ENCODE measurements around the gene SIGLEC11.

DNA sequence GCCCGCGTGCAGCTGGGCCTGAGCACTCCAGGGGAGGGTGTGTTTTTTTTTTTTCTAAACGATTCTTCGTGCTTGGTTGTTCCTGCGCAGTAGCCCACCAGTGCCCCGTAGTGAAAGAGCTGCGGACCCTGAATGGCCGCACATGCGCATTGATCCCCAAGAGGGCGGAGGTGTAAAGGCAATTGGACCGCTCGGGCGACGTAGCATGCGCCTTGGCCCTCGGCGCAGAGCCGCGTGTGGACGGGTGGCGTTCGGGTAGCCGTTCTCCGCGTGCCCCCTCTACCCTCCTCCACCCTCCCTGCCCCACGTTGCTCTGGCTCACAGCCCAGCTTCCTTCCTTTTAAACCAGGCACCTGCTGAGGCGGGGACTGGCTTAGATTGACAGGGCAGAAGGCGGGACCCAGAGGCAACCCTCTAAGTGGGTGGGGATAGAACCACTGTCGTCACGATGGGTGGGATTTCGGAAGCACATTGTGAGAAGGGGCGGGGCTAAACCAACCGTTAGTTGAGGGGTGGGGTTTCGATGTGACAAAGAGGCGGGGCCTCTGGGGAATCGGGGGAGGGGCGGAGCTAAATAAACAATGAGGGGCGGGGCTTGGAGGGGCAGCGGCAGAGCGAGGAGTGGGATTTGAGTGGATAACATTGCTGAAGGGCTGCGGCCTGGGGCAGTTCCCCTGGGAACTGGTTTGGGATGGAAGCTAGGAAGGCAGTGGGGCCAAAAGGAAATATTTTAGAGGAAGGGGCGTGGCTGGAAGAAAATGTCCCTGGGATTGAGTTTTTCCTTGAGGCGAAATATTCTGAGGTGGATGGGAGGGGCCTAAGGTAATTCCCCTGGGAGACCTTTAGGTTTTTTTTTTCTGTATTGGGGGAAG is 31.1 kb downstream of the SIGLEC11 start:
- TF ChIP-seq, protein P1, sequence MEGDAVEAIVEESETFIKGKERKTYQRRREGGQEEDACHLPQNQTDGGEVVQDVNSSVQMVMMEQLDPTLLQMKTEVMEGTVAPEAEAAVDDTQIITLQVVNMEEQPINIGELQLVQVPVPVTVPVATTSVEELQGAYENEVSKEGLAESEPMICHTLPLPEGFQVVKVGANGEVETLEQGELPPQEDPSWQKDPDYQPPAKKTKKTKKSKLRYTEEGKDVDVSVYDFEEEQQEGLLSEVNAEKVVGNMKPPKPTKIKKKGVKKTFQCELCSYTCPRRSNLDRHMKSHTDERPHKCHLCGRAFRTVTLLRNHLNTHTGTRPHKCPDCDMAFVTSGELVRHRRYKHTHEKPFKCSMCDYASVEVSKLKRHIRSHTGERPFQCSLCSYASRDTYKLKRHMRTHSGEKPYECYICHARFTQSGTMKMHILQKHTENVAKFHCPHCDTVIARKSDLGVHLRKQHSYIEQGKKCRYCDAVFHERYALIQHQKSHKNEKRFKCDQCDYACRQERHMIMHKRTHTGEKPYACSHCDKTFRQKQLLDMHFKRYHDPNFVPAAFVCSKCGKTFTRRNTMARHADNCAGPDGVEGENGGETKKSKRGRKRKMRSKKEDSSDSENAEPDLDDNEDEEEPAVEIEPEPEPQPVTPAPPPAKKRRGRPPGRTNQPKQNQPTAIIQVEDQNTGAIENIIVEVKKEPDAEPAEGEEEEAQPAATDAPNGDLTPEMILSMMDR (IDR thresholded peaks at IDR 0.05) = peak in 3 of 12 donors; percentile 5 to 15 (median 5)
- no peak for TF ChIP-seq POLR2A (IDR thresholded peaks at IDR 0.05)

Data from heart left ventricle (tissue), 13 donors.